ENCODE measurements around the gene FARSA.

- TF ChIP-seq CTCF (IDR thresholded peaks at IDR 0.05) (no peak), POLR2A (IDR thresholded peaks at IDR 0.05; ENCODE audit: low read depth) (no peak), POLR2AphosphoS5 (IDR thresholded peaks at IDR 0.05) (no peak), EP300 (IDR thresholded peaks at IDR 0.05) (no peak)
Measured at GRCh38 chr19:12946731-12947496, 13.4 kb upstream of the FARSA start.
